ENCODE measurements around the gene ARL15.

DNA sequence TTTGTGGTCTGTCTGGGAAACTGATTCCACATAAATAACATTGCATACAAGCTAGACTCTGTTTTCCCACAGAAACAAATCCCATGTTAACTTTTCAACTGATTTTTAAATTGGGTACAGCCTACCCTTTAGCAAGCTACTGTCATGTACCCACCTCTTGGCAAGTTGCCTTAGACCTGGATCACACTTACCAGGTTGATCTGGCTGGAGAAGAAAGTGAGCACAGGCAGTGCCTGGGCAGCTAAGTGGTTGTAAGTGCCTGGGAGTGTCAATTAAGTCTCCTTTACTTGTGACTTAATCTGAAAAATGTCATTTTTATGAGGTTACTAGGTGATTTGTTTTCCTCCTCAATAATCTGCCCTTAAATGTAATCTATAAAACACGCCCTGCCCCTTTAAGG is 336.4 kb downstream of the ARL15 start:
- TF ChIP-seq POLR2A (IDR thresholded peaks at IDR 0.05; ENCODE audit: low read depth, low read length) (no peak), MAFK (IDR thresholded peaks at IDR 0.05; ENCODE audit: low read depth, low read length) (no peak), CTCF (conservative IDR thresholded peaks at IDR 0.05; ENCODE audit: low read depth, low read length) (no peak), CEBPB (IDR thresholded peaks at IDR 0.05; ENCODE audit: low read depth, low read length) (no peak), RAD21 (IDR thresholded peaks at IDR 0.05; ENCODE audit: low read length) (no peak), FOS (IDR thresholded peaks at IDR 0.05; ENCODE audit: low read depth, low read length) (no peak)
